Activated CD4-positive, alpha-beta T cell treated with anti-CD3 and anti-CD28 coated beads, Interleukin-2, amount 50 U/mL, for 4 hours (primary cell): Measurements from ENCODE around the gene PPFIA2.

Source experiments
- DNase-seq, 2 experiments: peaks; one replicate each; pipeline ENCODE4 v3.0.0-alpha.2; 2020

The PPFIA2 gene

DNA sequence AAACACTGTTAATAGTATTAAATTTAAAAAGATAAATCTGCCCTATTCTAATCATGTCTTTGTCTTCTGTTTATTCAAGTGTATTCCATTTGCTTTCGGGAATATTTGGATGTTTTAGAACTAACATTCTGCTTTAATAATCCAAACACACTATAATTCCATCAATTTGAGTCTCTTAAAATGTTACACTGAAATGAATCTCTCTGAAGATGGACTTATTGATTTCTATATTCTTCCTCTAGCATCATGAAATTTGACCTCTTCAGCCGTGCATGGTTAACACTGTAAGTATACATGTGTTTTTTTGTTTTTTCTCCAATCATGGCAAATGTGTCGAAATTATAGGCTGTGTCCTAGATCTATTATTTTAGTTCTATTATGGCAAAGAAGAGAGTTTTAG is 342.1 kb downstream of the PPFIA2 start:
- no peak for DNase-seq

GRCh38 chr12:81416571-81416970 is 342.6 kb downstream of the PPFIA2 start:
- DNase-seq: no peak

GRCh38 chr12:81414441-81414840 is 344.7 kb downstream of the PPFIA2 start:
- DNase-seq: no peak

- DNase-seq: no peak
Observed at GRCh38 chr12:81412940-81413339, 346.2 kb downstream of the PPFIA2 start.

- no peak for DNase-seq
Observed at GRCh38 chr12:81403348-81403747, 355.8 kb downstream of the PPFIA2 start.

- DNase-seq: no peak
Observed at GRCh38 chr12:81401241-81401640, 357.9 kb downstream of the PPFIA2 start.

DNA sequence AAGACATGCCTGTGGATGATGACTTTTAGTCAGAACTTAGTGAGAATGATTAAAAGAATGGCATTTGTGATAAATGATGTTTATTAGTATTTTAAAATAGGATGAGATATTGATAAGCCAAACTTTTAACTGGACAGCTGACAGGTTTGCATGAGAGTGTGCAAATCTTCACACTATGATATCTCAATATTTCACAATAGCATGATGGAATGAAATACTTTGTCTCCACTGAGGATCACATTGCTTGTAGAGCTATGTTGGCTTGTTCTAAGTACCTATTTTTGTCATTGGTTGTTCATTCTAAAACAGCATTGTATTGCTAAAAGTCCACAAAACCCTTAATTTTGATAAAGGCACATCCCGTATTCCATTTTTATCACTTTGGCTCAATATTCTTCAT is 359.1 kb downstream of the PPFIA2 start:
- no peak for DNase-seq

GRCh38 chr12:81395431-81395830 is 363.7 kb downstream of the PPFIA2 start:
- DNase-seq: no peak

- DNase-seq: no peak
Observed at GRCh38 chr12:81389550-81390099, 369.5 kb downstream of the PPFIA2 start.

DNA sequence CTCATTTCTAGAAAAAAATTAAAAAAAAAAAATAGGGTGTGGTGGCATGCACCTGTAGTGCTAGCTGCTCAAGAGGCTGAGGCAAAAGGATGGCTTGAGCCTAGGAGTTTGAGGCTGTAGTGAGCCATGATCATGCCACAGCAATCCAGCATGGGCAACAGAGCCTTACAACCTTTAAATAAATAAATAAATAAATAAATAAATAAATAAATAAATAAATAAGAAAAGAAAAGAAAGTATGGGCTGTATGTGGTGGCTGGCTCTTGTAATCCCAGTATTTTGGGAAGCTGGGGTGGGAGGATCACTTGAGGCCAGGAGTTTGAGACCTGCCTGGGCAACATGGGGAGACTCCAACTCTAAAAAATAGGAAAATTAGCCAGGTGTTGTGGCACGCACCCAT is 373.0 kb downstream of the PPFIA2 start:
- DNase-seq: no peak

GRCh38 chr12:81381951-81382350 is 377.2 kb downstream of the PPFIA2 start:
- no peak for DNase-seq

DNA sequence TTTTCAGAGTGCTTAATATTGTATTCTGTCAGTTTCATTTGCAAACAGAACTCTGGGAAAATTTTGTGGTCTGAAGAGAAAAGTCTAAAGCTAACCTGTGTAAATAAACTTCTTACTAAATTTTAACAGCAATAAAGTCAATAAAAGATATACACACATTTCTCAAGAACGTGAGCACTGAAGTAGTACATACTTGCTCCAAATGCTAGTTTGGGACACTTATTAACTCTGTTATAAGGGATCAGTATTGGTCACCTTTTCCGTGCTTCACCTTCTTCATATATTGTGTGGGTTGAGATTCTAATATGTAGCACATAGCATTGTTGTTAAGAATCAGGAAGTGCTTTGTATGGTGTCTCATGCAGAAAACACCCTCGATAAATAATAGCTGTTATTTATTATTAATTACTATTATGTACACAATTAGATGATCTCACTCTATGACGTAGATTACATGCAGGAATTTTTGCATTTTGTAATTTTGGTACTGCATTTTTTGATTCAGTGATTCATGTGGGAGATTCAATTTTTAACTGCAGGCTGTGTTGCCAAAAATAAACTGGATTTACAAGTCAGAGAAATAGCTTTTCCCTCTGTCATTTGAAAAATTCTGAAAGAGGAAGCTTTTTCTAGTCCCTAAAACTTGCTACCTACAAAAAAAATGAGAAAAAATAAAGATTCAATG is 380.4 kb downstream of the PPFIA2 start:
- no peak for DNase-seq

- DNase-seq: no peak
Observed at GRCh38 chr12:81377771-81378170, 381.4 kb downstream of the PPFIA2 start.

GRCh38 chr12:81375969-81376368 is 383.2 kb downstream of the PPFIA2 start:
- no peak for DNase-seq

DNA sequence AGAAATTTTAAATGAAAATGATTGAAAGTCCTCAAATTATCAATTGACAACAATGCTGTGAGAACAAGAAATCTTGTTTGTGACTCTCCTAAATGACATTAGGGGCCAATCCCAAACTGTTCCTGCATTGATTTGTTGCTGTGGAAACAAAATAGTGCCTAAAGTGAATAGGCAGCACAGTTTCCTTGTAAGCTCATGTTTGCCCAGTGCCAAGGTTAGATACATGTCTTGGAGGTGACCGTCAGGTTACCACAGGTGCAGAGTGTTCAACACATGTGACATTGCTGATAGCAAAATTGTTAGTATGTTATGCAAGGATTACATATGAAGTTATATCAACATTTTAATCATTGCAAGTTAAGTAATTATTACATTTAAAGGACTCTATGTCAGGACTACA is 388.7 kb downstream of the PPFIA2 start:
- DNase-seq: no peak

DNA sequence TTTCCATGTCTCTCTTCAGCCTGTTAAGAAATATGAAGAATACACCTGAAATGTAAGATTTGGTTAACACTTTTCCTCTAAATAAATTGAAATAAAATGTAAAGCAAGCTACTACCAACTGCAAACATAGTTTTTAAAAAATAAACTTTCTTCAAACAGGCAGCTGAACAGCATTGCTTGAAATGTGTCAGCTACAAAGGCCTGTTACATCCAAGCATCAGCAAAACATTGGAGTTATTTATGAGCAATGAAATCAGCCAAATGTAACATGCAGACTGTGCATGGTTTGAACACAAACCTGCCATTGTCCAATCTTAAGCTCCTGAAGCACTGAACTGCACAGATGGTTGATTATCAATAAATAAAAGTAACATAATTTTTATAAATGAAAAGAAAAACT is 390.0 kb downstream of the PPFIA2 start:
- DNase-seq: no peak

DNA sequence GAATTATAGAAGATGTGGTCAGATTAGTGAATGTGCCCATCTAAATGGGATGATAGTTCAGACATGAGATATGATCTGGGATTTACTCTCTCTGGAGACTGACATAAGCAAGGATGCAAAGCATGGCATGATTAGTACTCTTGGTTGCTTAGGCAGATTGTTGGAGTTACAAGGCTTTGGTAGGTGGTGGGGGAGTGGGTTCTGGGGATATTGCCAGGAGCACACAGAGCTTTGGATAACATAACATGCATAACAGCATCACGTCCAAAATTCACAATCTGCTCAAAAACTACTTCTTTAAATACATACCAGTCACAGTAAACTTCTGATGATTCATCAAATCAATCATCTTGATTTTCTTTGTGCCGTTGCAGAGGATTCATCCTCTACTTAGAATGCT is 393.9 kb downstream of the PPFIA2 start:
- no peak for DNase-seq

GRCh38 chr12:81360916-81361315 is 398.2 kb downstream of the PPFIA2 start:
- no peak for DNase-seq

DNA sequence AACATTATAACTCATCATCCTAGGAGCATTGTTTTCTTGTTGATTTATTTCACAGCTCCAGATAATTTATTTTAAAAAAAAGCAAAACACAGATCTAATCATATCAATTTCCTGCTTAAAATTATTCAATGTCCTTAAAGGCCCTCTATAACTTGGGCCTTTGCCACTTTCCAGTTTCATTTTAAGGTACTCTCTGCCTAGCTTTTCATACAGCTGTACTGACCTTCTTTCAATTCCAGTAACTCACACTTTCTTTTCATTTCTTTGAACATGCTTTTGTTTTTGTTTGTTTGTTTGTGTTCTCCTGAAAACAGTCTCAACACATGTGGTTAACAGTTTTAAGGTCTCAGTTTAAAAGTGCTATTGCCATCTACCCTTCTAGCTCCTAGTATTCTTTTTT is 399.4 kb downstream of the PPFIA2 start:
- no peak for DNase-seq

DNA sequence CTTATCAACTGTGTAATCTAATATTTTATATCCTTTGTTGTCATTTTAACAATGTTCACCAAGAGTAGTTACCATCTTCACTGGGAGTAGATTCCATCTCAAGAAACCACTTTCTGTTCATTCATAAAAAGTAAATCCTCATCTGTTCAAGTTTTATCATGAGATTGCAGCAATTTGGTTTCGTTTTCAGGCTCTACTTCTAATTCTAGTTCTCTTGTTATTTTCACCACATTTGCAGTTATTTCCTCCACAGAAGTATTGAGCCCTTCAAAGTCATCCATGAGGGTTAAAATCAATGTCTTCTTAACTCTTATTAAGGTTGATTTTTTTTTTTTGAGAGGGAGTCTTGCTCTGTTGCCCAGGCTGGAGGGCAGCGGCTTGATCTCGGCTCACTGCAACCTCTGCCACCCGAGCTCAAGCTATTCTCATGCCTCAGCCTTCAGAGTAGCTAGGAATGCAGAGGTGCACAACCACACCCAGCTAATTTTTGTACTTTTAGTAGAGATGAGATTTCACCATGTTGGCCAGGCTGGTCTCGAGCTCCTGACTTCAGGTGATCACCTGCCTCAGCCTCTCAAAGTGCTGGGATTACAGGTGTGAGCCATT is 404.7 kb downstream of the PPFIA2 start:
- DNase-seq: no peak

GRCh38 chr12:81350309-81350708 is 408.8 kb downstream of the PPFIA2 start:
- DNase-seq: no peak

DNA sequence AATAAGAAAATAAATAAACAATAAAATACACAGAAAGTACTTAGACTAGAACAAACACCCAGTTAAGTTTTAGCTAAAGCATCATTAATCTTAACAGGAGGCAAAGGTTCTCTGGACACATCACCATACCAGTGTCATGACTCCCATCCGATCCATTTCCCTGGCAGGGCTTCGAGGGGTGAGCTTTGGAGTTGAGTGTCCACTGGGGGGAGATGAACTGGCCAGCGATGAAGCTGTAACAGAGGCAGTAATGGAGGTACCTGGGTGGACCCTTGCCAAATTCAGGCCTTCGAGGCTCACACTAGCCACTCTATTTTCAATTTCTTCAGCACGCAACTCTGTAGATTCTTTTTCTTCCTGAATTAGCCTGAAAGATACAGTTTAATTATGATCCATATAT is 411.7 kb downstream of the PPFIA2 start:
- no peak for DNase-seq

- DNase-seq: no peak
Observed at GRCh38 chr12:81340910-81341309, 418.2 kb downstream of the PPFIA2 start.

DNA sequence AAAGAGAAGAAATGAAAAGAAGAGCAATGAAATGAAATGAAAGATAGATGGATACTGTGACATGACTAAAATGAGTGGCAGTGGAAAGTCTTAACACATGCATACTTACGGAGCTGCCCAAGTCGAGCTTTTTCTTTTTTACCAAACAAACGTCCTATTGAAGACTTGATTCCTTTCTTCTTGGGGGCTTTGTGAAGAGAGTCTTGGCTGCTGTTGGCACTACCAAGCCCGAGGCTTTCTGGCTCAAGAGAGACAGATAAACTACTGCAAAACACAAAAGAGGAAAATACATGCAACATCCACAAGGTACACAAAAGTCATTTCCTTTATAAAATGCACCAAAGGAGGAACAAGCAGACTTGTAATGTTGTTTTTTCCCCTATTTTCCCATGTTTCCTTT is 420.1 kb downstream of the PPFIA2 start:
- no peak for DNase-seq

GRCh38 chr12:81337886-81338285 is 421.3 kb downstream of the PPFIA2 start:
- DNase-seq: no peak
